Aorta (tissue), 5 donors: ENCODE data around the gene GNG3. TPM values are rescaled to one million over a fixed set of nuclear protein-coding genes. Genes with fewer than 3 reads are reported as not detected.

Experiments used
- ATAC-seq: fragments of 200-7000 bp; cut with Tn5 transposase; one replicate; pipeline ENCODE4 v1.9.1; 2022; ENCODE audit warnings: moderate library complexity; ENCODE audit not compliant: low FRiP score
- DNase-seq, 2 donors: peaks; one replicate each; pipeline ENCODE4 v3.0.0-alpha.2; 2020
- H3K27ac ChIP-seq, 2 donors: one replicate each; pipeline ENCODE4 v1.5.1; 2013; ENCODE audit warnings: low read length in 2 of 2, mild to moderate bottlenecking in 2 of 2, moderate library complexity in 2 of 2, control low read depth in 1 of 2, inconsistent platforms in 1 of 2, low read depth in 1 of 2
- H3K27me3 ChIP-seq, 2 donors: one replicate each; pipeline ENCODE4 v1.6.1; 2013; ENCODE audit warnings: control low read depth in 1 of 2, low read length in 1 of 2, mild to moderate bottlenecking in 1 of 2, moderate library complexity in 1 of 2; ENCODE audit not compliant: insufficient read depth in 2 of 2, control insufficient read depth in 1 of 2
- H3K36me3 ChIP-seq, 2 donors: one replicate each; pipeline ENCODE4 v1.6.1; 2013; ENCODE audit warnings: control low read depth in 1 of 2, low read length in 1 of 2, mild to moderate bottlenecking in 1 of 2; ENCODE audit not compliant: insufficient read depth in 2 of 2, control insufficient read depth in 1 of 2
- H3K4me1 ChIP-seq, 2 donors: one replicate each; pipeline ENCODE4 v1.6.1; 2013; ENCODE audit warnings: low read length in 2 of 2, control low read depth in 1 of 2, mild to moderate bottlenecking in 1 of 2, moderate library complexity in 1 of 2; ENCODE audit not compliant: insufficient read depth in 2 of 2, control insufficient read depth in 1 of 2
- H3K4me3 ChIP-seq, 2 donors: one replicate each; pipeline ENCODE4 v1.5.1; 2013; ENCODE audit warnings: low read length in 2 of 2, control low read depth in 1 of 2, mild to moderate bottlenecking in 1 of 2
- H3K9me3 ChIP-seq: one replicate; pipeline ENCODE4 v1.6.1; 2013; ENCODE audit warnings: mild to moderate bottlenecking, low read length; ENCODE audit not compliant: control insufficient read depth
- WGBS, 2 donors: extraction: QIAGEN DNeasy Blood & Tissue Kit; methylation state at CpG; one replicate each; pipeline ENCODE4 v1.1.7; 2013; 5-methylcytosine and 5-hydroxymethylcytosine counted together
- intact Hi-C, 2 donors: fragments of 100-400 bp; cut with DNase I; formaldehyde crosslinking; loops; one replicate each; pipeline versions ENCODE4 v1.14.2 to v1.15.0; 2022
- long read RNA-seq, 2 donors: library from polyadenylated mRNA; unstranded; transcript quantifications; one replicate each; pipeline ENCODE4 v2.0.0, GENCODE V29; 2020 to 2021
- polyA plus RNA-seq, 2 donors: library from polyadenylated mRNA; stranded (reverse); fragments of 200-250 nt; gene quantifications; one replicate each; pipeline ENCODE4 v1.2.3, GENCODE V29; 2013
- total RNA-seq, 2 donors: library from RNA; stranded (reverse); fragmentation: NEBNext Ultra II Directional; extraction: Animal tissue kit (Norgen Biotek cat#: 25700); gene quantifications; one replicate each; pipeline ENCODE4 v1.2.1, GENCODE V29; 2021
- donor health status: healthy with polysubstance abuse.
- donor health status: Bipolar disorder and iron deficiency.
- donor health status: DM: no; HTN: no; CAD: no.
- donor health status: DM: no; HTN: no; CAD: no.
- donor health status: DM: yes; HTN: yes; CAD: no.

The GNG3 gene
- not detected for total RNA-seq
- polyA plus RNA-seq: under 1 TPM in 1 of 2 donors, not detected in 1; 0.33 TPM
- long read RNA-seq, donor 1: 0 reads
- long read RNA-seq, donor 2: 0 reads

GRCh38 chr11:62707277-62707861, at the start of gene GNG3, which contains the start of gene BSCL2:
Gene GNG3, plus strand, starts transcription at chr11:62707676. Its CDS starts 620 bp downstream, at chr11:62708296.
Gene BSCL2, minus strand, starts transcription at chr11:62707424. Its CDS starts 229 bp downstream, at chr11:62707195.
- Histone ChIP-seq H3K27ac (peak within 1 kb of the TSS in 1 of 2 donors; percentile 76), H3K9me3 (no peaks in the 10 kb centered on the region), H3K4me1 (no peaks in the 10 kb centered on the region), H3K36me3 (peaks cover 0 to 2% of the 10 kb centered on the region in 2 donors), H3K4me3 (peak within 1 kb of the TSS; percentile 22 to 43), H3K27me3 (no peaks in the 10 kb centered on the region)
- 77 to 83% methylated on average over 10 of the region's 10 CpGs for WGBS, 2 donors
- intact Hi-C loops: loop anchor here in 1 of 2 donors (5.0 to 10.0 kb wide), 3 partner anchors 35 to 127 kb away; partner anchors contain the start of genes LBHD1, STX5, TEX54 and UQCC3
- ATAC-seq: no peak
- peak in 1 of 2 donors; percentile 71 for DNase-seq

GRCh38 chr11:62664405-62665074, 42.9 kb upstream of the GNG3 start:
- Histone ChIP-seq H3K4me3 (peak overlapping the region; percentile 56 to 62), H3K4me1 (peaks cover 2 to 8% of the 10 kb centered on the region in 2 donors), H3K27me3 (no peaks in the 10 kb centered on the region), H3K27ac (peak overlapping the region in 1 of 2 donors; percentile 87), H3K9me3 (no peaks in the 10 kb centered on the region), H3K36me3 (peaks cover 0 to 1% of the 10 kb centered on the region in 2 donors)
- no peak for DNase-seq
- intact Hi-C loops: loop anchor here in 1 of 2 donors (5.0 kb wide), 1 partner anchor 62 kb away; the partner anchor contains the start of gene MTA2
- WGBS, 2 donors: 2 to 3% methylated on average over 36 of the region's 36 CpGs
- peak; percentile 39 for ATAC-seq

GRCh38 chr11:62665075-62665598, 42.3 kb upstream of the GNG3 start, which contains the start of the genes C11orf98 and CSKMT:
Gene C11orf98, minus strand, starts transcription at chr11:62665210. Its CDS starts 41 bp downstream, at chr11:62665169.
Gene CSKMT, plus strand, starts transcription at chr11:62665312. Its CDS starts 568 bp downstream, at chr11:62665880.
- H3K4me1 ChIP-seq: peaks cover 2 to 8% of the 10 kb centered on the region in 2 donors
- intact Hi-C loops: loop anchor here in 1 of 2 donors (5.0 kb wide), 1 partner anchor 63 kb away; the partner anchor contains the start of gene MTA2

GRCh38 chr11:62665599-62666258, 41.7 kb upstream of the GNG3 start:
- ATAC-seq (peak; percentile 68), DNase-seq (peak; percentile 72 to 84)
- peaks cover 2 to 8% of the 10 kb centered on the region in 2 donors for H3K4me1 ChIP-seq
- H3K27ac ChIP-seq: peak overlapping the region; percentile 4 to 73
- 1 to 2% methylated on average over 39 of the region's 39 CpGs for WGBS, 2 donors
- intact Hi-C loops: loop anchor here in 1 of 2 donors (5.0 kb wide), 1 partner anchor 63 kb away; the partner anchor contains the start of gene MTA2
- H3K4me3 ChIP-seq: peak overlapping the region; percentile 56 to 62
- peaks cover 0 to 1% of the 10 kb centered on the region in 2 donors for H3K36me3 ChIP-seq
- H3K27me3 ChIP-seq: no peaks in the 10 kb centered on the region
- no peaks in the 10 kb centered on the region for H3K9me3 ChIP-seq

More at GRCh38 chr11:62665075-62665598, 42.3 kb upstream of the GNG3 start, which contains the start of the genes C11orf98 and CSKMT:
- Histone ChIP-seq H3K9me3 (no peaks in the 10 kb centered on the region), H3K36me3 (peaks cover 0 to 1% of the 10 kb centered on the region in 2 donors), H3K27ac (peak within 1 kb of the TSS; percentile 4 to 87), H3K27me3 (no peaks in the 10 kb centered on the region), H3K4me3 (peak within 1 kb of the TSS; percentile 56 to 62)
- WGBS, 2 donors: 0 to 1% methylated on average over 42 to 47 of the region's 47 CpGs
- ATAC-seq (peak; percentile 97), DNase-seq (peak; percentile 97)

- H3K9me3 ChIP-seq: no peaks in the 10 kb centered on the region
- intact Hi-C loops: loop anchor here in 1 of 2 donors (5.0 kb wide), 1 partner anchor 64 kb away; the partner anchor contains the start of gene MTA2
- H3K4me3 ChIP-seq: peak overlapping the region; percentile 56 to 62
- 42 to 44% methylated on average over 16 of the region's 16 CpGs for WGBS, 2 donors
- H3K36me3 ChIP-seq: peaks cover 0 to 1% of the 10 kb centered on the region in 2 donors
- ATAC-seq (no peak), DNase-seq (no peak)
- peaks cover 2 to 8% of the 10 kb centered on the region in 2 donors for H3K4me1 ChIP-seq
- H3K27me3 ChIP-seq: no peaks in the 10 kb centered on the region
- peak overlapping the region in 1 of 2 donors; percentile 73 for H3K27ac ChIP-seq
Observed at GRCh38 chr11:62666259-62666926, 41.1 kb upstream of the GNG3 start.

- ATAC-seq (no peak), DNase-seq (no peak)
- Histone ChIP-seq H3K36me3 (peaks cover 0 to 1% of the 10 kb centered on the region in 2 donors), H3K4me3 (no peak overlapping the region), H3K9me3 (no peaks in the 10 kb centered on the region), H3K27ac (no peak overlapping the region), H3K4me1 (peaks cover 2 to 8% of the 10 kb centered on the region in 2 donors), H3K27me3 (no peaks in the 10 kb centered on the region)
- WGBS, 2 donors: 75 to 82% methylated on average over 2 of the region's 2 CpGs
- intact Hi-C loops: loop anchor here in 1 of 2 donors (5.0 kb wide), 1 partner anchor 65 kb away; the partner anchor contains the start of gene MTA2
Observed at GRCh38 chr11:62667460-62667859, 40.0 kb upstream of the GNG3 start.

GRCh38 chr11:62669420-62670161, 37.9 kb upstream of the GNG3 start:
- H3K9me3 ChIP-seq: no peaks in the 10 kb centered on the region
- H3K36me3 ChIP-seq: no peaks in the 10 kb centered on the region
- DNase-seq: no peak
- H3K27ac ChIP-seq: no peak overlapping the region
- 78 to 80% methylated on average over 4 of the region's 4 CpGs for WGBS, 2 donors
- intact Hi-C loops: loop anchor here in 1 of 2 donors (5.0 kb wide), 2 partner anchors 38 to 67 kb away; partner anchors contain the start of genes BSCL2, GNG3 and MTA2
- no peak overlapping the region for H3K4me3 ChIP-seq
- no peaks in the 10 kb centered on the region for H3K27me3 ChIP-seq
- no peak for ATAC-seq
- peaks cover 2 to 8% of the 10 kb centered on the region in 2 donors for H3K4me1 ChIP-seq
